ENCODE measurements around the gene MUSK. TPM values are rescaled to one million over a fixed set of nuclear protein-coding genes. Genes with fewer than 3 reads are reported as not detected.

Gene MUSK
- total and polyA plus RNA-seq, 2 donors (not counting 1 experiment from before 2014, with no cell fraction given), result not detected

GRCh38 chr9:110620726-110621125, 47.9 kb upstream of the MUSK start:
- no peak for ATAC-seq (ENCODE audit: low read depth)
- Histone ChIP-seq H3K79me2 (ENCODE audit: control insufficient read depth, insufficient read depth, low read length) (no peaks in the 10 kb centered on the region), H3K9me3 (ENCODE audit: control extremely low read depth in 1 of 3, control insufficient read depth in 2 of 3, insufficient read depth in 1 of 3, low read length in 2 of 3) (no peaks in the 10 kb centered on the region), H3K27ac (ENCODE audit: low read length in 2 of 2) (no peak overlapping the region), H3K4me3 (ENCODE audit: control extremely low read depth in 1 of 5, extremely low read depth in 1 of 5, insufficient read depth in 1 of 5, low read depth in 2 of 5, low read length in 4 of 5) (no peak overlapping the region), H2AFZ (ENCODE audit: insufficient read depth, low read depth, low read length, poor library complexity, severe bottlenecking) (no peak overlapping the region), H4K20me1 (ENCODE audit: control insufficient read depth, insufficient read depth, low read length, poor library complexity, severe bottlenecking) (no peaks in the 10 kb centered on the region), H3K4me2 (replicated peaks; ENCODE audit: low read depth, low read length, poor library complexity, severe bottlenecking) (no peak overlapping the region), H3K27me3 (replicated peaks in 1 of 4; ENCODE audit: control extremely low read depth in 1 of 4, control insufficient read depth in 3 of 4, insufficient read depth in 4 of 4, low read length in 3 of 4) (no peaks in the 10 kb centered on the region), H3K36me3 (replicated peaks in 1 of 2; ENCODE audit: control extremely low read depth in 1 of 2, control insufficient read depth in 1 of 2, extremely low read depth in 1 of 2, insufficient read depth in 2 of 2, low read length in 1 of 2) (no peaks in the 10 kb centered on the region), H3K4me1 (ENCODE audit: control insufficient read depth in 2 of 2, insufficient read depth in 2 of 2, low read length in 2 of 2) (no peaks in the 10 kb centered on the region), H3K9ac (ENCODE audit: low read length) (no peak overlapping the region)
- ChIA-PET POLR2A (no interaction called here), CTCF (no interaction called here)
- Mint-ChIP-seq H3K9me3 (ENCODE audit: insufficient read depth) (no peaks in the 10 kb centered on the region), H3K27ac (no peak overlapping the region), H3K27me3 (no peaks in the 10 kb centered on the region), H3K4me1 (no peaks in the 10 kb centered on the region), H3K4me3 (no peak overlapping the region)
- intact Hi-C loops (cut with micrococcal nuclease), result no loop called here
- no CpG with 5 or more reads among the region's 3 CpGs for WGBS (ENCODE audit: insufficient coverage)
- TF ChIP-seq EZH2 (IDR thresholded peaks at IDR 0.05; ENCODE audit: borderline replicate concordance, insufficient read depth, low read depth, low read length, poor library complexity, severe bottlenecking) (no peak), CTCF (IDR thresholded peaks at IDR 0.05) (no peak)
- DNase-seq, result no peak

- Histone ChIP-seq H3K79me2 (ENCODE audit: control insufficient read depth, insufficient read depth, low read length) (no peaks in the 10 kb centered on the region), H3K4me1 (ENCODE audit: control insufficient read depth in 2 of 2, insufficient read depth in 2 of 2, low read length in 2 of 2) (no peaks in the 10 kb centered on the region), H3K9me3 (ENCODE audit: control extremely low read depth in 1 of 3, control insufficient read depth in 2 of 3, insufficient read depth in 1 of 3, low read length in 2 of 3) (no peaks in the 10 kb centered on the region), H2AFZ (ENCODE audit: insufficient read depth, low read depth, low read length, poor library complexity, severe bottlenecking) (no peak overlapping the region), H3K4me2 (replicated peaks; ENCODE audit: low read depth, low read length, poor library complexity, severe bottlenecking) (no peak overlapping the region), H3K4me3 (ENCODE audit: control extremely low read depth in 1 of 5, extremely low read depth in 1 of 5, insufficient read depth in 1 of 5, low read depth in 2 of 5, low read length in 4 of 5) (no peak overlapping the region), H3K36me3 (replicated peaks in 1 of 2; ENCODE audit: control extremely low read depth in 1 of 2, control insufficient read depth in 1 of 2, extremely low read depth in 1 of 2, insufficient read depth in 2 of 2, low read length in 1 of 2) (no peaks in the 10 kb centered on the region), H3K27ac (ENCODE audit: low read length in 2 of 2) (no peak overlapping the region), H3K9ac (ENCODE audit: low read length) (no peak overlapping the region), H4K20me1 (ENCODE audit: control insufficient read depth, insufficient read depth, low read length, poor library complexity, severe bottlenecking) (no peaks in the 10 kb centered on the region), H3K27me3 (replicated peaks in 1 of 4; ENCODE audit: control extremely low read depth in 1 of 4, control insufficient read depth in 3 of 4, insufficient read depth in 4 of 4, low read length in 3 of 4) (peaks cover 0 to 4% (median 0%) of the 10 kb centered on the region in 4 experiments)
- H3K4me1 Mint-ChIP-seq, result no peaks in the 10 kb centered on the region
- POLR2A ChIA-PET, result no interaction called here
- 63% methylated on average over 1 of the region's 2 CpGs for WGBS (ENCODE audit: insufficient coverage)
- TF ChIP-seq EZH2 (IDR thresholded peaks at IDR 0.05; ENCODE audit: borderline replicate concordance, insufficient read depth, low read depth, low read length, poor library complexity, severe bottlenecking) (no peak), CTCF (IDR thresholded peaks at IDR 0.05) (no peak)
- intact Hi-C loops (cut with micrococcal nuclease), result no loop called here
- no peaks in the 10 kb centered on the region for H3K27me3 Mint-ChIP-seq
- DNase-seq (no peak), ATAC-seq (ENCODE audit: low read depth) (no peak)
- H3K4me3 Mint-ChIP-seq, result no peak overlapping the region
- H3K27ac Mint-ChIP-seq, result no peak overlapping the region
- CTCF ChIA-PET, result interaction anchor here (1.8 to 2.0 kb wide), 2 partner anchors 11 to 439 kb away, joined by 9 to 12 read pairs; no protein-coding TSS in a partner anchor
- H3K9me3 Mint-ChIP-seq (ENCODE audit: insufficient read depth), result no peaks in the 10 kb centered on the region
These were observed 46.2 kb upstream of the MUSK start for GRCh38 chr9:110622368-110622767.
